Measurements from ENCODE around the gene BZW1.

Gene BZW1

GRCh38 chr2:200871151-200871550 is 59.4 kb downstream of the BZW1 start:
- Mint-ChIP-seq H3K4me3 (no peak overlapping the region), H3K4me1 (no peaks in the 10 kb centered on the region), H3K9me3 (no peaks in the 10 kb centered on the region), H3K27ac (no peak overlapping the region), H3K36me3 (peaks cover 8% of the 10 kb centered on the region), H3K27me3 (no peaks in the 10 kb centered on the region)

- Mint-ChIP-seq H3K36me3 (peaks cover 13% of the 10 kb centered on the region), H3K27ac (no peak overlapping the region), H3K4me3 (no peak overlapping the region), H3K4me1 (peaks cover 1% of the 10 kb centered on the region), H3K9me3 (no peaks in the 10 kb centered on the region), H3K27me3 (no peaks in the 10 kb centered on the region)
Observed at GRCh38 chr2:200873560-200873959, 61.9 kb downstream of the BZW1 start.

Measured in activated naive CD4-positive, alpha-beta T cell treated with anti-CD3 and anti-CD28 coated beads, Interleukin-2, amount 50 U/mL, for 24 hours (primary cell).